SK-N-SH treated with all-trans-retinoic acid at 6 μM for 48 hours (cell line): ENCODE data around the gene SLC1A5.

Source experiments
- ATAC-seq: fragments of 200-7000 bp; cut with Tn5 transposase; 3 replicates; pipeline ENCODE4 v1.9.1; 2020; ENCODE audit warnings: mild to moderate bottlenecking, moderate library complexity
- BACH2 ChIP-seq: fragments of 250-450 bp; sonication (Bioruptor Pico); IDR thresholded peaks from 2 replicates; pipeline ENCODE4 v1.9.0; 2021; ENCODE audit warnings: mild to moderate bottlenecking, borderline replicate concordance
- CSDC2 ChIP-seq: fragments of 250-450 bp; sonication (Bioruptor Pico); IDR thresholded peaks from 2 replicates; pipeline ENCODE4 v1.5.0; 2020; ENCODE audit warnings: mild to moderate bottlenecking, moderate library complexity
- CSRNP3 ChIP-seq: fragments of 250-450 bp; sonication (Bioruptor Pico); IDR thresholded peaks from 2 replicates; pipeline ENCODE4 v1.5.1; 2021; ENCODE audit warnings: mild to moderate bottlenecking, moderate library complexity
- ESRRG ChIP-seq: fragments of 250-450 bp; sonication (Bioruptor Pico); IDR thresholded peaks from 2 replicates; pipeline ENCODE4 v1.6.1; 2021; ENCODE audit warnings: mild to moderate bottlenecking
- ISL1 ChIP-seq: fragments of 250-450 bp; sonication (Bioruptor Pico); IDR thresholded peaks from 2 replicates; pipeline ENCODE4 v2.1.2; 2022; ENCODE audit warnings: mild to moderate bottlenecking, moderate library complexity
- POU6F1 ChIP-seq: fragments of 250-450 bp; sonication (Bioruptor Pico); IDR thresholded peaks from 2 replicates; pipeline ENCODE4 v1.8.0; 2021; ENCODE audit warnings: low read depth, mild to moderate bottlenecking, moderate library complexity, borderline replicate concordance
- PPARA ChIP-seq: fragments of 250-450 bp; sonication (Bioruptor Pico); IDR thresholded peaks from 2 replicates; pipeline ENCODE4 v1.5.0; 2020; ENCODE audit warnings: mild to moderate bottlenecking, borderline replicate concordance
- RARB ChIP-seq: fragments of 250-450 bp; sonication (Bioruptor Pico); IDR thresholded peaks from 2 replicates; pipeline ENCODE4 v1.8.0; 2021; ENCODE audit warnings: mild to moderate bottlenecking, moderate library complexity
- SNAI2 ChIP-seq: fragments of 250-450 bp; sonication (Bioruptor Pico); IDR thresholded peaks from 2 replicates; pipeline ENCODE4 v1.5.0; 2020; ENCODE audit warnings: mild to moderate bottlenecking, moderate library complexity
- TCF4 ChIP-seq: fragments of 250-450 bp; sonication (Bioruptor Pico); IDR thresholded peaks from 2 replicates; pipeline ENCODE4 v1.8.0; 2021; ENCODE audit warnings: mild to moderate bottlenecking, moderate library complexity, borderline replicate concordance
- TOX ChIP-seq: fragments of 250-450 bp; sonication (Bioruptor Pico); IDR thresholded peaks from 2 replicates; pipeline ENCODE4 v1.8.0; 2021; ENCODE audit warnings: mild to moderate bottlenecking, moderate library complexity, borderline replicate concordance
- TSHZ2 ChIP-seq: fragments of 250-450 bp; sonication (Bioruptor Pico); IDR thresholded peaks from 2 replicates; pipeline ENCODE4 v1.5.0; 2020; ENCODE audit warnings: mild to moderate bottlenecking, moderate library complexity
- ZC3H10 ChIP-seq: fragments of 250-450 bp; sonication (Bioruptor Pico); IDR thresholded peaks from 2 replicates; pipeline ENCODE4 v1.5.1; 2021; ENCODE audit warnings: mild to moderate bottlenecking, moderate library complexity
- ZFP3 ChIP-seq: fragments of 250-450 bp; sonication (Bioruptor Pico); IDR thresholded peaks from 2 replicates; pipeline ENCODE4 v1.5.0; 2020; ENCODE audit warnings: mild to moderate bottlenecking, moderate library complexity
- ZFP30 ChIP-seq: fragments of 450-650 bp; formaldehyde crosslinking; IDR thresholded peaks from 2 replicates; pipeline ENCODE4 v1.5.0; 2022; ENCODE audit warnings: mild to moderate bottlenecking, moderate library complexity
- ZNF565 ChIP-seq: fragments of 450-650 bp; formaldehyde crosslinking; conservative IDR thresholded peaks from 2 replicates; pipeline ENCODE4 v1.5.0; 2020; ENCODE audit warnings: low read depth, mild to moderate bottlenecking, moderate library complexity
- ZNF70 ChIP-seq: fragments of 450-650 bp; formaldehyde crosslinking; IDR thresholded peaks from 2 replicates; pipeline ENCODE4 v1.5.0; 2020; ENCODE audit warnings: mild to moderate bottlenecking, moderate library complexity
- ZNF8 ChIP-seq: fragments of 450-650 bp; formaldehyde crosslinking; IDR thresholded peaks from 2 replicates; pipeline ENCODE4 v1.5.0; 2020; ENCODE audit warnings: mild to moderate bottlenecking, moderate library complexity

SLC1A5 gene

GRCh38 chr19:46739290-46739771, 49.1 kb downstream of the SLC1A5 start (continued):
- TF ChIP-seq POU6F1 = no peak

GRCh38 chr19:46737761-46738171, 50.6 kb downstream of the SLC1A5 start:
- ATAC-seq = no peak
- TF ChIP-seq BACH2 (CRISPR knock-in tag) (no peak), ESRRG (CRISPR knock-in tag) (no peak), SNAI2 (CRISPR knock-in tag) (no peak), CSRNP3 (CRISPR knock-in tag) (no peak), PPARA (CRISPR knock-in tag) (no peak)
- TF ChIP-seq, all 23 proteins: peak for 0

- no peak for TF ChIP-seq TOX (CRISPR knock-in tag)
- TF ChIP-seq CSDC2 (CRISPR knock-in tag) = no peak
- no peak for TF ChIP-seq RARB (CRISPR knock-in tag)
- no peak for TF ChIP-seq BACH2 (CRISPR knock-in tag)
- TF ChIP-seq ZC3H10 = no peak
- no peak for TF ChIP-seq TCF4 (CRISPR knock-in tag)
- no peak for TF ChIP-seq ZFP3 (CRISPR knock-in tag)
- no peak for TF ChIP-seq ZNF565 (CRISPR knock-in tag)
- TF ChIP-seq ESRRG (CRISPR knock-in tag) = no peak
- TF ChIP-seq TSHZ2 (CRISPR knock-in tag) = no peak
- TF ChIP-seq ISL1 = no peak
- TF ChIP-seq ZNF8 (CRISPR knock-in tag) = no peak
- no peak for TF ChIP-seq ZNF70 (CRISPR knock-in tag)
- ATAC-seq = no peak
These were observed 51.1 kb downstream of the SLC1A5 start for GRCh38 chr19:46737298-46737654.

GRCh38 chr19:46736531-46737297, 51.7 kb downstream of the SLC1A5 start:
- no peak for ATAC-seq
- TF ChIP-seq CSRNP3 (CRISPR knock-in tag) = no peak
- TF ChIP-seq ZFP3 (CRISPR knock-in tag) = no peak
- no peak for TF ChIP-seq ZFP30 (CRISPR knock-in tag)
- no peak for TF ChIP-seq PPARA (CRISPR knock-in tag)
- TF ChIP-seq POU6F1 = no peak
- no peak for TF ChIP-seq ESRRG (CRISPR knock-in tag)
- TF ChIP-seq ZNF8 (CRISPR knock-in tag) = no peak
